Skeletal muscle tissue (tissue), 4 donors: ENCODE results near the gene TUBAL3. TPM values are rescaled to one million over a fixed set of nuclear protein-coding genes. Genes with fewer than 3 reads are reported as not detected.
A peak's percentile ranks its signal among the peaks of the same experiment; 100 is the strongest.
"Not testable (repeated sequence)": the region's sequence is repeated elsewhere in the genome, so short reads cannot be mapped to it uniquely, and the experiment has no call there.

Experiments used
- H3K27ac ChIP-seq: one replicate; pipeline ENCODE4 v1.7.0; 2013; ENCODE audit warnings: mild to moderate bottlenecking, low read depth, low read length, inconsistent platforms
- H3K27me3 ChIP-seq, 3 donors: one replicate each; pipeline ENCODE4 v1.7.0; 2013; ENCODE audit warnings: low read length in 3 of 3; ENCODE audit not compliant: control insufficient read depth in 3 of 3, insufficient read depth in 3 of 3
- H3K36me3 ChIP-seq, 3 donors: one replicate each; pipeline ENCODE4 v1.7.0; 2013; ENCODE audit warnings: low read length in 3 of 3; ENCODE audit not compliant: control insufficient read depth in 3 of 3, insufficient read depth in 3 of 3
- H3K4me1 ChIP-seq, 3 donors: one replicate each; pipeline ENCODE4 v1.7.0; 2013; ENCODE audit warnings: low read length in 3 of 3, mild to moderate bottlenecking in 3 of 3; ENCODE audit not compliant: control insufficient read depth in 3 of 3, insufficient read depth in 3 of 3
- H3K4me3 ChIP-seq, 3 donors: one replicate each; pipeline ENCODE4 v1.7.0; 2013; ENCODE audit warnings: low read length in 3 of 3
- H3K9ac ChIP-seq, 3 donors: one replicate each; pipeline ENCODE4 v1.7.0; 2013; ENCODE audit warnings: low read length in 3 of 3, mild to moderate bottlenecking in 3 of 3, moderate library complexity in 2 of 3, low read depth in 1 of 3
- H3K9me3 ChIP-seq, 3 donors: one replicate each; pipeline ENCODE4 v1.7.0; 2013; ENCODE audit warnings: low read length in 3 of 3; ENCODE audit not compliant: control insufficient read depth in 3 of 3
- total RNA-seq: library from RNA; depleted of rRNA; stranded (reverse); fragments of >200 nt; gene quantifications from one replicate; pipeline ENCODE4 v1.2.3, GENCODE V29; 2014
- donor health status: Osteomylitis.

TUBAL3 gene
- total RNA-seq, 1 donor from 2014 or later, result not detected

- Histone ChIP-seq H3K9me3 (no peaks in the 10 kb centered on the region), H3K4me3 (no peak overlapping the region), H3K36me3 (no peaks in the 10 kb centered on the region), H3K27me3 (no peaks in the 10 kb centered on the region), H3K4me1 (peaks cover 0 to 3% (median 0%) of the 10 kb centered on the region in 3 donors), H3K9ac (no peak overlapping the region), H3K27ac (no peak overlapping the region)
Observed at GRCh38 chr10:5424751-5425150, 20.1 kb upstream of the TUBAL3 start.

DNA sequence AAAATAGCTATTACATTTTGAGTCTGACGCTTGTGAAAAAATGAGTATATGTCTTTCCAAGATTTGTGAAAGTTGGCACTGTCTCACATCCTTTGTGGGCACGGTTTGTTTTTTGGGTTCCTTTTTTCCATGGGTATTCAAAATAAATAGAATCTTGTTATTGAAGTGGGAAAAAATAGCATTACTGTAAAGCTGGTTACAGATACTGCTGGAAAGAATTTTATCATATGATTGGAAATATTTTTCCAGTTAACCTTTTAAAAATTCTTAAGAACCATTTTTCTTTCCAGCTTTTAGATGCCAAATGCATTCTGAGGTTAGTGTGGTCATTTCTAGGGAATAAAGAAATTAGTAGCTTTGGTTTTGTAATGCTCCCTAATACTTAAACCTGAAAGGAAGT, 19.1 kb upstream of the TUBAL3 start:
- Histone ChIP-seq H3K4me1 (peaks cover 0 to 3% (median 0%) of the 10 kb centered on the region in 3 donors), H3K9ac (no peak overlapping the region), H3K36me3 (no peaks in the 10 kb centered on the region), H3K9me3 (no peaks in the 10 kb centered on the region), H3K4me3 (no peak overlapping the region), H3K27me3 (no peaks in the 10 kb centered on the region), H3K27ac (no peak overlapping the region)

DNA sequence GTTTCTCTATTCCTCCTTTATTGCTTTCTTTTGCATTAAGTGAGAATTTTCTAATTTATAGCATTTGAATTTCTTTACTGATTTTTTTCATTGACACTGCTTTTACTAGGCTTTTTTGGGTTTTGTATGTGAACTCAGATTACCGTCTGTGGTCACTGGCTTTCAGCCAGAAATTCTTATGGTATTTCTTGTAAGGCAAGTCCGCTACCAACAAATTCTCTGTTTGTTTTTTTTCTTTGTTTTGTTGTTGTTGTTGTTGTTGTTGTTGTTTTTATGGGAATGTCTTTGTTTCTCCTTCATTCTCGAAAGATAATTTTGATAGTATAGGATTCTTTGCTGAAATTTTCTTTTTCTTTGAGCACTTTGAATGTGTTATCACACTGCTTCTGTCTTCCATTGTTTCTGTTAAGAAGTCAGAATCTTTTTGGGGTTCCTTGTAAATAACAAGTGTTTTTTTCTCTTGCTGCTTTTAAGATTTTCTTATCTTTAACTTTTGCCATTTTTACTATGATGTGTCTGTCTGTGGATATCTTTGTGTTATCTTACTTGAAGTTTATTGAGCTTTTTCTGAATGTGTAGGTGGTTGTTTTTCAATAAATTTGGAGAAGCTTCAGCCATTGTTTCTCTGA, 15.0 kb upstream of the TUBAL3 start:
- Histone ChIP-seq H3K36me3 (no peaks in the 10 kb centered on the region), H3K4me3 (no peak overlapping the region), H3K9me3 (no peaks in the 10 kb centered on the region), H3K27me3 (no peaks in the 10 kb centered on the region), H3K27ac (no peak overlapping the region), H3K4me1 (peaks cover 9 to 14% (median 10%) of the 10 kb centered on the region in 3 donors), H3K9ac (no peak overlapping the region)

- no peaks in the 10 kb centered on the region for H3K9me3 ChIP-seq
- H3K9ac ChIP-seq, result no peak overlapping the region
- H3K27ac ChIP-seq, result no peak overlapping the region
- H3K27me3 ChIP-seq, result no peaks in the 10 kb centered on the region
- peaks cover 9 to 14% (median 13%) of the 10 kb centered on the region in 3 donors for H3K4me1 ChIP-seq
- H3K4me3 ChIP-seq, result no peak overlapping the region
- H3K36me3 ChIP-seq, result no peaks in the 10 kb centered on the region
Observed at GRCh38 chr10:5418584-5418983, 14.0 kb upstream of the TUBAL3 start.

GRCh38 chr10:5416981-5417380, 12.4 kb upstream of the TUBAL3 start:
- H3K4me3 ChIP-seq, result peak overlapping the region in 2 of 3 donors; percentile 30 to 42
- peak overlapping the region; percentile 62 for H3K27ac ChIP-seq
- peak overlapping the region; percentile 20 to 54 (median 34) for H3K9ac ChIP-seq
- no peaks in the 10 kb centered on the region for H3K36me3 ChIP-seq
- no peaks in the 10 kb centered on the region for H3K27me3 ChIP-seq
- peaks cover 10 to 19% (median 16%) of the 10 kb centered on the region in 3 donors for H3K4me1 ChIP-seq
- H3K9me3 ChIP-seq, result no peaks in the 10 kb centered on the region

DNA sequence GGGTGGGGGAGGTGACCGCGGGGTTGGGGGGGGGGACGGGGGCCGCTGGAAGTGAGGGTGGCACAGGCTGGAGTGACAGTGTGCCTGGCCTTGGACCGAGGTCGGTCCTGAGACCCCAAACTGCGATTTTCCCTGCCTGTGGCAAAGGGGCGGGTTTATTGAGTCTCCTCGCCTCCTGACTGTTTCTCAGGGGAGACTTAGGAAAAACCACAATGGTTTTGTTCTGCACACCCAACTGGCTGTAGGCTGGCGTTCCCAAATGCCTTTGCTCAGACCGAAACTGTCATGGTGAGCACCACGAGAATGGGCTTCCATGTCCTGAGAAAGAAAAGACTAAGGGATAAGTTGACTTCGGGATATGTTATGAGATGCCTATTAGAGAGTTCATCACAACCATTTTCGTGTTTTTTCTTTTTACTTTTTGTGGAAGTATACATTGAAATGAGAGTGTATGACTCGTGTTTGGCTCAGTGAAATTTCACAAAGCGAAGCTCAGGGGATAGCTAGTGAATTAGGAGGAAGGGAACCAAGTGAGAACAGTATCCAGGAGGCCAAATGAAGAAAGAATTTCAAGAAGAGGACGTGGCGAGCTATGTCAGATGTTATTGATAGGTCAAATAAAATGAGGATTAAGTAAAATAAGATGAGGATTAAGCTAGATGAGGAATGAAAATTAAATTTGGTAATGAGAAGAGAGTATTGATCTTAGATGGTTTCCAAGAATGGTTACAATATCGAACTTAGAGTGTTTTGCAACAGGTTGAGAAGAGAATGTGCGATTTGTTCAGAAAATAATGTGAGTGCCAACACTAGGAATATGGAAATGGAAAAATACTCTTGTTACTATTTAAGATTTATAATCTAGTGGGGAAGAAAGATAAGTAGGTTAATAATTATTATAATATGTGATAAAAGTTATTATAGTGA, 8.6 kb upstream of the TUBAL3 start:
- Histone ChIP-seq H3K9ac (peak overlapping the region; percentile 79 to 85 (median 81)), H3K36me3 (no peaks in the 10 kb centered on the region), H3K4me1 (peaks cover 12 to 22% (median 18%) of the 10 kb centered on the region in 3 donors), H3K4me3 (peak overlapping the region; percentile 74 to 85 (median 79)), H3K9me3 (no peaks in the 10 kb centered on the region), H3K27ac (peak overlapping the region; percentile 87), H3K27me3 (no peaks in the 10 kb centered on the region)

DNA sequence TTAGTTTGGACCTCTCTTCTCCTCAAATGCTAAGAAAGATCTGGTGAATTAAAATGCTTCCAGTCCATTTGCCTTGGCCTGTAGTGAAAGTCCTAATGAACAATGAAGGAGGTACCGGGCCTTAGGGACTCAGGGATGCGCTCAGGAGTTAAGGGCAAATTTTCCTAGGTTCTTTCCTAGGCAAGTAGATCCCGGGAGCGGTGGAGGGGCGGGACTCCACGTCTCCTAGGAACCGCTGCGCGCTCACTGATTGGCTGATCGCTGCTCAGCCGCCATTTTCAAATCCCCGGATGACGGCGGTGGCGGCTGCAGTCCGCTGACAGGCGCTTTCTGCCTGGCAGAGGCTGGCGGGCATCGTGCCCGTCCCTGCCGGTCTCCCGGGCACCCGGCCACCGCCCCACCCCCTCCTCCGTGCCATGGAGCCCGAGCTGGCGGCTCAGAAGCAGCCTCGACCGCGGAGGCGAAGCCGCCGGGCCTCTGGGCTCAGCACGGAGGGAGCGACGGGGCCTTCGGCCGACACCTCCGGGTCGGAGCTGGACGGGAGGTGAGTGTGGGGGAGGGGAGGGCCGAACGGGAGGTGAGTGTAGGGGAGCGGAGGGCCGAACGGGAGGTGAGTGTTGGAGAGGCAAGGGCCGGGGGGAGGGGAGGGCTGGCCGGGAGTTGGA, 7.8 kb upstream of the TUBAL3 start, which contains the start of gene NET1:
NET1 (plus strand) TSS at position 281 of the 665 bp plus-strand sequence; CDS start at position 417, 136 bp downstream.
- Histone ChIP-seq H3K36me3 (no peaks in the 10 kb centered on the region), H3K4me1 (peaks cover 12 to 22% (median 18%) of the 10 kb centered on the region in 3 donors), H3K9me3 (no peaks in the 10 kb centered on the region), H3K27me3 (no peaks in the 10 kb centered on the region), H3K27ac (peak within 1 kb of the TSS; percentile 87), H3K4me3 (peak within 1 kb of the TSS; percentile 79 to 85 (median 81)), H3K9ac (peak within 1 kb of the TSS; percentile 83 to 85 (median 85))

DNA sequence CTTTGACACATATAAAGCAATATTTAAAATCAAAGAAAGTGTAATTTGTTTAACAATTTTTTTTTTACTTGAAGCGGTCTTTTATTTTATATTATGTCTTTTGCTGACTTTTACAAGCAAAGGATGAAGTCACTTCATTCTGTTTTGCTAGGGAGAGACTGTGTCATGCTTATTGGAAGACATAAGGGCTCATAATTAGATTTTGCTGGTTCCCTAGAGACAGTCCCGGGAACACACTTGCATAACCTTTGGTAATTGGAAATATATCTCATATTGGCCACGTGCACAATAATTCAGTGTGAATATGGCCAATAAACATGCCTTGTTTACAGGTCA, 7.3 kb upstream of the TUBAL3 start:
- Histone ChIP-seq H3K27ac (peak overlapping the region; percentile 87), H3K9ac (peak overlapping the region; percentile 60 to 85 (median 83)), H3K9me3 (no peaks in the 10 kb centered on the region), H3K4me1 (peaks cover 8 to 19% (median 14%) of the 10 kb centered on the region in 3 donors), H3K36me3 (no peaks in the 10 kb centered on the region), H3K4me3 (peak overlapping the region; percentile 41 to 81 (median 79)), H3K27me3 (no peaks in the 10 kb centered on the region)

DNA sequence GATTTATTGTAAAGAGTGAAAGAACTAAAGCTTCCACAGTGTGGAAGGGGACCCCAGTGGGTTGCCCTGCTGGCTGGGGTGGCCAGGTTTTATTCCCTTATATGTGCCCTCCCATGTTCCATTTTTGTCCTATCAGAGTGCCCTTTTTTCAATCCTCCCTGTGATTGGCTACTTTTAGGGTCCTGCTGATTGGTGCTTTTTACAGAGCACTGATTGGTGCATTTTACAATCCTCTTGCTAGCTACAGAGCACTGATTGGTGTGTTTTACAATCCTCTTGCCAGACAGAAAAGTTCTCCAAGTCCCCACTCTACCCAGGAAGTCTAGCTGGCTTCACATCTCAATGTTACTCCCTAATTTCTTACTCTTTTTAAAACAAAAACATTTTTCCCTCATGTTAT, 6.2 kb upstream of the TUBAL3 start:
- not testable (repeated sequence) for H3K9ac ChIP-seq, H3K27me3 ChIP-seq, H3K9me3 ChIP-seq, H3K4me3 ChIP-seq, H3K27ac ChIP-seq, H3K36me3 ChIP-seq
- H3K4me1 ChIP-seq, result peaks cover 5 to 15% (median 6%) of the 10 kb centered on the region in 3 donors
